Right ventricle myocardium superior (tissue), 1 donor: Measurements from ENCODE around the gene UST. TPM values are rescaled to one million over a fixed set of nuclear protein-coding genes. Genes with fewer than 3 reads are reported as not detected.
"Not testable (repeated sequence)": the region's sequence is repeated elsewhere in the genome, so short reads cannot be mapped to it uniquely, and the experiment has no call there.

Experiments
- ATAC-seq: fragments of 200-7000 bp; cut with Tn5 transposase; one replicate; pipeline ENCODE4 v1.9.1; 2020; ENCODE audit warnings: mild to moderate bottlenecking; ENCODE audit not compliant: poor library complexity
- DNase-seq: peaks from one replicate; pipeline ENCODE4 v3.0.0-alpha.2; 2020
- intact Hi-C: fragments of 100-400 bp; cut with DNase I; formaldehyde crosslinking; loops from one replicate; pipeline ENCODE4 v1.11.2; 2022
- total RNA-seq: library from RNA; stranded (reverse); fragmentation: NEBNext Ultra II Directional; extraction: Animal tissue kit (Norgen Biotek cat#: 25700); gene quantifications from one replicate; pipeline ENCODE4 v1.2.1, GENCODE V29; 2021
- donor health status: DM: no; HTN: yes; CAD: no; lungs with severe emphysema.

UST gene
- total RNA-seq, 1 donor from 2014 or later, result 3.9 TPM

GRCh38 chr6:148990403-148990802, 243.6 kb downstream of the UST start:
- no peak for ATAC-seq
- DNase-seq, result no peak
- intact Hi-C loops, result no loop called here

- intact Hi-C loops, result no loop called here
- ATAC-seq, result no peak
- DNase-seq, result no peak
Measured at GRCh38 chr6:148996815-148997214, 250.0 kb downstream of the UST start.

GRCh38 chr6:148997865-148998264, 251.0 kb downstream of the UST start:
- intact Hi-C loops, result no loop called here
- ATAC-seq, result no peak
- no peak for DNase-seq

- intact Hi-C loops, result no loop called here
- DNase-seq (no peak), ATAC-seq (peak; percentile 47)
Measured at GRCh38 chr6:148998704-148999103, 251.9 kb downstream of the UST start.

GRCh38 chr6:148999501-148999900, 252.7 kb downstream of the UST start:
- intact Hi-C loops, result no loop called here

GRCh38 chr6:148999929-149000468, 253.2 kb downstream of the UST start:
- peak; percentile 95 for ATAC-seq
- intact Hi-C loops, result no loop called here

More at GRCh38 chr6:148999501-148999900, 252.7 kb downstream of the UST start:
- ATAC-seq (peak; percentile 43), DNase-seq (no peak)

GRCh38 chr6:149001422-149001821, 254.6 kb downstream of the UST start:
- intact Hi-C loops, result no loop called here
- DNase-seq (no peak), ATAC-seq (no peak)

More at GRCh38 chr6:148999929-149000468, 253.2 kb downstream of the UST start:
- peak; percentile 82 for DNase-seq

- no peak for ATAC-seq
- intact Hi-C loops, result no loop called here
- no peak for DNase-seq
Measured at GRCh38 chr6:149003560-149003959, 256.7 kb downstream of the UST start.

GRCh38 chr6:149004664-149005063, 257.8 kb downstream of the UST start:
- no peak for ATAC-seq
- intact Hi-C loops, result no loop called here
- no peak for DNase-seq

GRCh38 chr6:149006236-149006635, 259.4 kb downstream of the UST start:
- intact Hi-C loops, DNase-seq, ATAC-seq: not testable (repeated sequence)

- intact Hi-C loops, result no loop called here
- DNase-seq (no peak), ATAC-seq (no peak)
Measured at GRCh38 chr6:149006671-149007070, 259.8 kb downstream of the UST start.

GRCh38 chr6:149007846-149008245, 261.0 kb downstream of the UST start:
- intact Hi-C loops, result no loop called here
- no peak for ATAC-seq
- no peak for DNase-seq

GRCh38 chr6:149008741-149009140, 261.9 kb downstream of the UST start:
- intact Hi-C loops, result no loop called here
- no peak for ATAC-seq
- no peak for DNase-seq

- peak; percentile 37 for ATAC-seq
- DNase-seq, result no peak
- intact Hi-C loops, result no loop called here
Measured at GRCh38 chr6:149012040-149012545, 265.3 kb downstream of the UST start.

- intact Hi-C loops, result no loop called here
- DNase-seq (no peak), ATAC-seq (no peak)
Measured at GRCh38 chr6:149013586-149014344, 266.9 kb downstream of the UST start.

GRCh38 chr6:149014631-149015534, 268.1 kb downstream of the UST start:
- intact Hi-C loops, result no loop called here
- DNase-seq, result no peak
- ATAC-seq, result peak; percentile 39

- no peak for DNase-seq
- intact Hi-C loops, result no loop called here
- no peak for ATAC-seq
Measured at GRCh38 chr6:149015535-149016525, 269.0 kb downstream of the UST start.

GRCh38 chr6:149016716-149017115, 269.9 kb downstream of the UST start:
- DNase-seq (no peak), ATAC-seq (no peak)
- intact Hi-C loops, result no loop called here
